Measurements from ENCODE around the gene GAREM2. TPM values are rescaled to one million over a fixed set of nuclear protein-coding genes. Genes with fewer than 3 reads are reported as not detected.

Gene GAREM2
- total RNA-seq, 1 donor from 2014 or later = under 0.01 TPM

- H3K27me3 ChIP-seq (ENCODE audit: control insufficient read depth, insufficient read depth, low read length) = no peaks in the 10 kb centered on the region
- FAIRE-seq (no peak), DNase-seq (ENCODE audit: low read depth) (no peak)
- no peak overlapping the region for H3K4me3 ChIP-seq (ENCODE audit: low read depth, low read length)
- no peaks in the 10 kb centered on the region for H3K36me3 ChIP-seq (ENCODE audit: control insufficient read depth, insufficient read depth, low read length)
- TF ChIP-seq CTCF (IDR thresholded peaks at IDR 0.05; ENCODE audit: insufficient read depth, low read length, severe bottlenecking) = no peak
These were observed 6.6 kb downstream of the GAREM2 start for GRCh38 chr2:26179446-26179913.

- H3K4me3 ChIP-seq (ENCODE audit: low read depth, low read length) = no peak overlapping the region
- no peaks in the 10 kb centered on the region for H3K36me3 ChIP-seq (ENCODE audit: control insufficient read depth, insufficient read depth, low read length)
- DNase-seq (ENCODE audit: low read depth) (no peak), FAIRE-seq (no peak)
- TF ChIP-seq CTCF (IDR thresholded peaks at IDR 0.05; ENCODE audit: insufficient read depth, low read length, severe bottlenecking) = no peak
- no peaks in the 10 kb centered on the region for H3K27me3 ChIP-seq (ENCODE audit: control insufficient read depth, insufficient read depth, low read length)
These were observed 9.6 kb downstream of the GAREM2 start for GRCh38 chr2:26182441-26182840.

DNA sequence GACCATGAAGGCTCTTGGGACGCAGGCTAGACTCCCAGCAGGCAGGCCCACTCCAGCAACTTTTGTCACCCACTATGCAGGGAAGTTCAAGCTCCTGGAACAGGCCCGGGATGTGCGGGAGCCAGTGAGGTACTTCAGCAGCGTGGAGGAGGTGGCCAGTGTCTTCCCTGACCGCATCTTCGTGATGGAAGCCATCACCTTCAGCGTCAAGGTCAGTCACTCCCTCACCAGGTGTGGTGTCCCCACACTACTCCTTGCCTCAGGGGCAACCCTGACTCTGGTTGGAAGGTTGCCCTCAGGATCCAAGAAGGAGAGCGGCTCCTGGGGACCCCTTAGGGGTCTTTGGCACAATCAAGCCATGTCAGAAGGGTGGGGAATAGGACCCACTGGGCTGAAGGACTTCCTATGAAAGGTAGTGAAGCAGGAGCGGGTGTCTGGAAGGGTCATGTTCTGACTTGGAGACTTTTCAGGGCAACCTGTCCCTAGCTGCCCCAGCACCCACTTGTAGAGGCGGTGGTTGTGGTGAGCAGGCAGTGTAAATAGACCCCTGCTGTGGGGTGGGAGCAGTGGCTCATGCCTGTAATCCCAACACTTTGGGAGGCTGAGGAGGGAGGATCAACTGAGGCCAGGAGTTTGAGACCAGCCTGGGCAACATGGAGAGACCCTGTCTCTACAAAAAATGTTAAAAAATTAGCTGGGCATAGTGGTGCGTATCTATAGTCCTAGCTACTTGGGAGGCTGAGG is 10.2 kb downstream of the GAREM2 start:
- Histone ChIP-seq H3K36me3 (ENCODE audit: control insufficient read depth, insufficient read depth, low read length) (no peaks in the 10 kb centered on the region), H3K27me3 (ENCODE audit: control insufficient read depth, insufficient read depth, low read length) (no peaks in the 10 kb centered on the region), H3K4me3 (ENCODE audit: low read depth, low read length) (no peak overlapping the region)
- DNase-seq (ENCODE audit: low read depth) (no peak), FAIRE-seq (no peak)
- no peak for TF ChIP-seq CTCF (IDR thresholded peaks at IDR 0.05; ENCODE audit: insufficient read depth, low read length, severe bottlenecking)

DNA sequence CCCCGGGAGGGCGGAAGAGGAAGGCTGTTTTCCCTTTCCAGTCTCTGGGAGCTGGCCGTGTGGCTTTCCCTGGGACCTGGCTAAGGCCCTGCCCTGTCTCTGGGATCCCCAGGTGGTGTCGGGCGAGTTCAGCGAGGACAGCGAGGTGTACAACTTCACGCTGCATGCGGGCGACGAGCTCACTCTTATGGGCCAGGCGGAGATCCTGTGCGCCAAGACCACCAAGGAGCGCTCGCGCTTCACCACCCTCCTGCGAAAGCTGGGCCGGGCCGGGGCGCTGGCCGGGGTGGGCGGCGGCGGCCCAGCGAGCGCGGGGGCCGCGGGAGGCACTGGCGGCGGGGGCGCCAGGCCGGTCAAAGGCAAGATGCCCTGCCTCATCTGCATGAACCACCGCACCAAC is 11.2 kb downstream of the GAREM2 start:
- TF ChIP-seq CTCF (IDR thresholded peaks at IDR 0.05; ENCODE audit: insufficient read depth, low read length, severe bottlenecking) = no peak
- FAIRE-seq = no peak
- DNase-seq (ENCODE audit: low read depth) = no peak
- no peaks in the 10 kb centered on the region for H3K36me3 ChIP-seq (ENCODE audit: control insufficient read depth, insufficient read depth, low read length)
- H3K27me3 ChIP-seq (ENCODE audit: control insufficient read depth, insufficient read depth, low read length) = no peaks in the 10 kb centered on the region
- H3K4me3 ChIP-seq (ENCODE audit: low read depth, low read length) = peak overlapping the region; percentile 27

- peak overlapping the region; percentile 27 for H3K4me3 ChIP-seq (ENCODE audit: low read depth, low read length)
- no peaks in the 10 kb centered on the region for H3K36me3 ChIP-seq (ENCODE audit: control insufficient read depth, insufficient read depth, low read length)
- peak; percentile 70 for TF ChIP-seq CTCF (IDR thresholded peaks at IDR 0.05; ENCODE audit: insufficient read depth, low read length, severe bottlenecking)
- FAIRE-seq (no peak), DNase-seq (ENCODE audit: low read depth) (peak; percentile 34)
- no peaks in the 10 kb centered on the region for H3K27me3 ChIP-seq (ENCODE audit: control insufficient read depth, insufficient read depth, low read length)
These were observed 11.8 kb downstream of the GAREM2 start for GRCh38 chr2:26184555-26185303.

Data from bronchial epithelial cell (primary cell).